K562 (cell line): ENCODE results near the gene DPEP2. TPM values are rescaled to one million over a fixed set of nuclear protein-coding genes. Genes with fewer than 3 reads are reported as not detected.
A peak's percentile ranks its signal among the peaks of the same experiment; 100 is the strongest.

Experiments
- EP300 ChIP-seq: IDR thresholded peaks from 2 replicates; pipeline ENCODE4 v1.6.1; 2012; ENCODE audit warnings: low read length, improper control_type of control experiment
- ETV5 ChIP-seq: sonication (generic); formaldehyde crosslinking; IDR thresholded peaks from 2 replicates; pipeline ENCODE4 v1.4.0; 2020; ENCODE audit warnings: low read depth, mild to moderate bottlenecking, missing genetic modification reagents
- MCM5 ChIP-seq: fragments of 450-650 bp; IDR thresholded peaks from 2 replicates; pipeline ENCODE4 v1.6.1; 2016; ENCODE audit warnings: low read depth
- NCOA2 ChIP-seq, 2 experiments: fragments of 450-650 bp; IDR thresholded peaks; 2 replicates each; pipeline ENCODE4 v1.6.1; 2018; ENCODE audit warnings: mild to moderate bottlenecking in 2 of 2, moderate library complexity in 1 of 2; ENCODE audit not compliant: partially characterized antibody in 2 of 2
- NR2C2 ChIP-seq, 2 experiments: fragments of 200-800 bp in 1 of 2; sonication (Bioruptor generic) in 1 of 2; sonication (generic) in 1 of 2; formaldehyde crosslinking in 1 of 2; IDR thresholded peaks; 2 replicates each; pipeline versions ENCODE4 v1.6.1 to v1.8.0; 2016 to 2022; ENCODE audit warnings: mild to moderate bottlenecking in 1 of 2, missing compliant biosample characterization in 1 of 2, missing genetic modification characterization in 1 of 2, missing genetic modification reagents in 1 of 2
- PTBP1 ChIP-seq: fragments of 200-400 bp; formaldehyde crosslinking; IDR thresholded peaks from 2 replicates; pipeline ENCODE4 v1.6.1; 2017; ENCODE audit warnings: low read depth, low read length
- SMARCA4 ChIP-seq: fragments of 450-650 bp; IDR thresholded peaks from 2 replicates; pipeline ENCODE4 v1.6.1; 2016
- YBX1 ChIP-seq: fragments of 450-650 bp; IDR thresholded peaks from 2 replicates; pipeline ENCODE4 v1.7.1; 2016; ENCODE audit warnings: mild to moderate bottlenecking
- ZNF133 ChIP-seq: fragments of 250-450 bp; sonication (Bioruptor Pico); IDR thresholded peaks from 2 replicates; pipeline ENCODE4 v1.4.0; 2020; ENCODE audit warnings: mild to moderate bottlenecking
- ZNF212 ChIP-seq: fragments of 450-650 bp; formaldehyde crosslinking; IDR thresholded peaks from 2 replicates; pipeline ENCODE4 v1.4.0; 2020; ENCODE audit warnings: mild to moderate bottlenecking
- ZNF436 ChIP-seq: fragments of 250-450, 450-650 bp; sonication (Bioruptor Pico); formaldehyde crosslinking; IDR thresholded peaks from 2 replicates; pipeline ENCODE4 v1.7.0; 2020; ENCODE audit warnings: mild to moderate bottlenecking
- ZNF707 ChIP-seq: fragments of 250-450 bp; sonication (Bioruptor Pico); conservative IDR thresholded peaks from 2 replicates; pipeline ENCODE4 v1.8.0; 2022; ENCODE audit warnings: inconsistent platforms, mild to moderate bottlenecking, moderate library complexity
- polyA plus RNA-seq, 8 experiments: library from polyadenylated mRNA; depleted of rRNA in 4 of 8; stranded (reverse) in 5 of 8; unstranded in 3 of 8; fragments of >200 nt; fragmentation: Nextera tagmentation in 2 of 8; fragmentation: Illumina TruSeq in 1 of 8; extraction: Ambion mirVana in 2 of 8; extraction: Trizol in 1 of 8; gene quantifications; 2 replicates each; pipeline versions ENCODE4 v1.2.1 to v1.2.3, GENCODE V29; 2011 to 2014; ENCODE audit warnings: inconsistent platforms in 1 of 8, missing spikeins in 1 of 8
- total RNA-seq, 7 experiments: library from RNA; depleted of rRNA in 6 of 7; stranded (reverse); fragments of >200 nt in 6 of 7; fragmentation: Illumina TruSeq in 2 of 7; extraction: Trizol in 2 of 7; gene quantifications; 2 replicates each; pipeline versions ENCODE4 v1.2.1 to v1.2.3, GENCODE V29; 2011 to 2021; ENCODE audit warnings: low replicate concordance in 1 of 7
- TF ChIP-seq, protein P1 (sequence below): fragments of 450-650 bp; IDR thresholded peaks from 2 replicates; pipeline ENCODE4 v1.7.0; 2016; ENCODE audit warnings: borderline replicate concordance
- TF ChIP-seq, protein P2 (sequence below): sonication (generic); formaldehyde crosslinking; IDR thresholded peaks from 2 replicates; pipeline ENCODE4 v1.8.0; 2022; ENCODE audit warnings: mild to moderate bottlenecking, missing genetic modification reagents
- TF ChIP-seq, protein P3 (sequence below): fragments of 250-450 bp; sonication (Bioruptor Pico); IDR thresholded peaks from 2 replicates; pipeline ENCODE4 v1.8.0; 2022; ENCODE audit warnings: moderate library complexity, mild to moderate bottlenecking, inconsistent platforms

The DPEP2 gene
- total and polyA plus RNA-seq, 9 of the 15 experiments (the other 6 are each of a cell fraction or from before 2014, with no cell fraction given) = 0.14 to 1.2 (median 0.38) TPM

DNA sequence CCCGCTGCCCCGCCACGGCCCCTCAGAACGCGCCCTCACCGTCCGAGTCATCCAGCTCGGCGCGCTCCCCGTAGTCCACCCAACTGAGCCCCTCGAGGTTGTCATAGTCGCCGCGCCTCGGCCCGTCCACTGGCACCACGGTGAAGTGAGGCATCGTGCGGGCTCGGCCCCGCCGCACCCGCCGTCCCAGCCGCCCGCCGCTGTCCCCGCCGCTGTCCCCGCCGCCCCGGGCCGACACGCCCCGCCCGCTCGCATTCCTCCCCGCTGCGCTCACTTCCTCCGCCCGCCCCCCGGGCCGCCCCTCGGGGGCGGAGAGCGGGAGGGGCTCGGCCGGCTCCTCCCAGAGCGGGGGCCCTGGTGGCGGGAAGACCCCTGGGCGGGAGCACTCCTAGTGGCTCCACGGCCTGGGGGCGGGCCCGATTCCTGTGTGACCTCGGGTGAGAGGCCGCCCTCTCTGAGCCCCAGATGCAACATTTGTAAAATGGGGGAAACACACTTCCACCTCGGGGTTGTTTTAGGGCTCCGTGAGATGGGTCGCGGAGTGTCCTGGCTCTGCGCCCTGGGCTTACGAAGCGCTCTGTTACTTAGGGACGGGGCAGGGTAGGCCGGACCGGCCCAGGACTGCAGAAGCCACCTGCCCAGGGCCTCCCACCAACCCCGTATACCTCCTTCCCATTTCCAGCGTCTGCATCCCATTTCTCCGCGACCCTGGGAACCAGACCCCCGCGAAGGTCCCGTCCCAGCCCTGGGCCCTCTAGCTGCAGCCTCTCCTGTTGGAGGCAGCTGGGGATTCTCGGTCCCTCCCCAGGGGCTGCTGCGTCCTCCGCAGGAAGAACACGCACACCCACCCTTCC lies 30.7 kb downstream of the DPEP2 start, which contains the start of gene SLC12A4 (continued):
- TF ChIP-seq NCOA2 (IDR thresholded peaks at IDR 0.05; ENCODE audit: partially characterized antibody in 2 of 2) = no peak
- no peak for TF ChIP-seq ZNF707
- 0 out of 2 replicates have a peak, but pooled peaks have one; percentile 10 for TF ChIP-seq SMARCA4
- TF ChIP-seq, protein P1, sequence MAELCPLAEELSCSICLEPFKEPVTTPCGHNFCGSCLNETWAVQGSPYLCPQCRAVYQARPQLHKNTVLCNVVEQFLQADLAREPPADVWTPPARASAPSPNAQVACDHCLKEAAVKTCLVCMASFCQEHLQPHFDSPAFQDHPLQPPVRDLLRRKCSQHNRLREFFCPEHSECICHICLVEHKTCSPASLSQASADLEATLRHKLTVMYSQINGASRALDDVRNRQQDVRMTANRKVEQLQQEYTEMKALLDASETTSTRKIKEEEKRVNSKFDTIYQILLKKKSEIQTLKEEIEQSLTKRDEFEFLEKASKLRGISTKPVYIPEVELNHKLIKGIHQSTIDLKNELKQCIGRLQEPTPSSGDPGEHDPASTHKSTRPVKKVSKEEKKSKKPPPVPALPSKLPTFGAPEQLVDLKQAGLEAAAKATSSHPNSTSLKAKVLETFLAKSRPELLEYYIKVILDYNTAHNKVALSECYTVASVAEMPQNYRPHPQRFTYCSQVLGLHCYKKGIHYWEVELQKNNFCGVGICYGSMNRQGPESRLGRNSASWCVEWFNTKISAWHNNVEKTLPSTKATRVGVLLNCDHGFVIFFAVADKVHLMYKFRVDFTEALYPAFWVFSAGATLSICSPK = no peak
- no peak for TF ChIP-seq MCM5
- no peak for TF ChIP-seq NR2C2 (CRISPR knock-in tag; IDR thresholded peaks at IDR 0.05)
- TF ChIP-seq NR2C2 (tag; IDR thresholded peaks at IDR 0.05) = 0 out of 2 replicates have a peak, but pooled peaks have one; percentile 36
- no peak for TF ChIP-seq ZNF436
- no peak for TF ChIP-seq EP300
- peak; percentile 97 for TF ChIP-seq PTBP1
- no peak for TF ChIP-seq YBX1
- peak; percentile 54; the same call in 1 of the 2 replicates for TF ChIP-seq ETV5 (CRISPR knock-in tag)
- TF ChIP-seq, protein P2, sequence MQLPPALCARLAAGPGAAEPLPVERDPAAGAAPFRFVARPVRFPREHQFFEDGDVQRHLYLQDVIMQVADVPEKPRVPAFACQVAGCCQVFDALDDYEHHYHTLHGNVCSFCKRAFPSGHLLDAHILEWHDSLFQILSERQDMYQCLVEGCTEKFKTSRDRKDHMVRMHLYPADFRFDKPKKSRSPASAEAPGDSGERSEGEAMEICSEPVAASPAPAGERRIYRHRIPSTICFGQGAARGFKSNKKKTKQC (CRISPR knock-in tag) = peak; percentile 71; the same call in 1 of the 2 replicates
- TF ChIP-seq ZNF133 (CRISPR knock-in tag) = no peak
- TF ChIP-seq, protein P3, sequence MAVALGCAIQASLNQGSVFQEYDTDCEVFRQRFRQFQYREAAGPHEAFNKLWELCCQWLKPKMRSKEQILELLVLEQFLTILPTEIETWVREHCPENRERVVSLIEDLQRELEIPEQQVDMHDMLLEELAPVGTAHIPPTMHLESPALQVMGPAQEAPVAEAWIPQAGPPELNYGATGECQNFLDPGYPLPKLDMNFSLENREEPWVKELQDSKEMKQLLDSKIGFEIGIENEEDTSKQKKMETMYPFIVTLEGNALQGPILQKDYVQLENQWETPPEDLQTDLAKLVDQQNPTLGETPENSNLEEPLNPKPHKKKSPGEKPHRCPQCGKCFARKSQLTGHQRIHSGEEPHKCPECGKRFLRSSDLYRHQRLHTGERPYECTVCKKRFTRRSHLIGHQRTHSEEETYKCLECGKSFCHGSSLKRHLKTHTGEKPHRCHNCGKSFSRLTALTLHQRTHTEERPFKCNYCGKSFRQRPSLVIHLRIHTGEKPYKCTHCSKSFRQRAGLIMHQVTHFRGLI (CRISPR knock-in tag) = no peak
- TF ChIP-seq ZNF212 (CRISPR knock-in tag) = no peak
